NCI-H82 treated with DMSO at 0.1 percent for 48 hours (cell line): ENCODE data around the gene PCDH12.
A peak's percentile ranks its signal among the peaks of the same experiment; 100 is the strongest.

Experiments used
- DNase-seq: peaks from one replicate; lab custom pipeline; 2025; ENCODE audit not compliant: unreplicated experiment; lab: John Stamatoyannopoulos, UW

Gene PCDH12

DNA sequence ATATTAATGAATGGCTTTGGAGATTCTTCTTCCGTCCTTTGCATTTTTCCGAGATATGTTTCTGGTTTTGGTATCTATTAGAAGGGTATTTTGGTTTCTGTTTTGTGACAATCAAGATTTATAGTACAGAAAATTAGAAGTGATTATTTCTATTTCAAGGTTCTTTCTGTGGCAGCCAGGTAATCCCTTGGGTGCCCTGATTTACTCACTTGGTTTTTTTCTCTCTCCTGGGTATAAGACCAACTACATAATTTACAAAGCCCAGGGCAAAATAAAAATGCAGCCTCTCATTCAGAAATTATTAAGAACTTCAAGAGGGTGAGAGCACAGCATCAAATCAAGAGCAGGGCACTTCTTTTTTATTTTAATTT lies 8.9 kb upstream of the PCDH12 start:
- DNase-seq: no peak

DNA sequence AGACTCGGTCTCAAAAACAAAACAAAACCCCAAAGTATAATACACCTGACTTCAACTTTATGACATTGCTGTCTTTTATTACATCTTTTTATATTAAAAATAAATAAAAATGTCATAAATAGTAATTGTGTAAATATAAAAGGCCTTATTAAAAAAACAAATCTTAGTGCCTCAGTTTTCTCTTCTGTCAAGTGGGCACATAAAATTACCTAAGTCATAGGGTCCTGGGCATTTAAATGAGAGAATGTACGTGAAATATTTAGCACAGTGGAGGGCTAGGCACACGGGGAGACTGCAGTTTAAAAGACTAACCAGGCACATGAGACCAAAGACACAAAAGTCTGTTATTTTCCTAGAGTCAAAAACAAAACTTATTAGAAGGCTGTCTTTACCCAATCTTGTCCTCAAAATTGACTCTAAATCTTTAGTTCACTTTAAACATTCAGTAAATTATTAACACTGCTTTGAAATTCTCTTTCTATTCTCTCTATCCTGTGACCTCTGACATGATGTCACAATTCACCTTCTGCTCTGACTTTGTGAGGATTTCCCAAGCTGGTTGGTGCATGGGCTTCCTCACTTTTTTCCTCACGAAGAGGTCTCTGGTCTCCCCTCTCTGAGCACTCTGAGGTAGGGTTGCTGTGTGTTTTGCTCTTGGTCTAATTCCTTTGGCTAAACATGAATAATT lies 8.4 kb upstream of the PCDH12 start:
- DNase-seq: no peak

DNA sequence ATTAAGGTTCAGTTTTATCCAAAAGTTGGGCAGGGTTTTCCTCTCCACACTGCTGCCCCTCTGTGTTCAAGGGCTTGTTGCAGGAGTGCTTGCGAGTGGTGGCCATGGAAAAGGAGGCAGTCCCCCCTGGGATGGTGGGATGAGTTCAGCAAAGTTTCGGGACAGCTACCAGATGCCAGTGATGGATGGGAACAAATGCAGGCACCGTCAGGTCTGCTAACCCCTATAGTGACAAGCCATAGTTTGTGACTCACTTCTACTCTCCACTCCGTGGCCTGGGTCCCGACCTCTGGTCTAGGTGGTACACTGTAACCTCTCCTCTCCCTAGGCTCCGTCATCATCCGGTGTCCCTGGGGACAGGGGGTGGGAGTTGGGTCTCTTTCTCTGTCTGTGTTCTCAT lies 7.1 kb upstream of the PCDH12 start:
- no peak for DNase-seq

DNA sequence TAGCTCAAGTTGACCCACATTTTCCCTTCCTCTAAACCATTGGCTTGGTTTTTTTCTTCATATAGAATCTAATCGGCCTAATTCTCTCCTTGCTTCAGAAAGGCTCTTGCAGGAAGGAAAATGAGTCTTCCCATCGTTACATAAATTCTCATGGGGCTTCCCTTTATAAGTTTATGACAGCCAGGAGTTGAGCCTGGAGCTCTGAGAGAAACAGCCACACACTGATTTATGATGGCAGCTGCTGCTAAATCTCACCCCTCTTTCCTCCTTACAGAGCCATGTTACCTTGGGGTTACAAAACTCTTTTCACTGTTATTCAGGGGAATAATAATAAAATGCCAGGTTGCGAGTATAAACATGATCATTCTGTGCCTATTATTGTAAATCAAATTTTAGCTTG lies 5.7 kb upstream of the PCDH12 start:
- no peak for DNase-seq

DNA sequence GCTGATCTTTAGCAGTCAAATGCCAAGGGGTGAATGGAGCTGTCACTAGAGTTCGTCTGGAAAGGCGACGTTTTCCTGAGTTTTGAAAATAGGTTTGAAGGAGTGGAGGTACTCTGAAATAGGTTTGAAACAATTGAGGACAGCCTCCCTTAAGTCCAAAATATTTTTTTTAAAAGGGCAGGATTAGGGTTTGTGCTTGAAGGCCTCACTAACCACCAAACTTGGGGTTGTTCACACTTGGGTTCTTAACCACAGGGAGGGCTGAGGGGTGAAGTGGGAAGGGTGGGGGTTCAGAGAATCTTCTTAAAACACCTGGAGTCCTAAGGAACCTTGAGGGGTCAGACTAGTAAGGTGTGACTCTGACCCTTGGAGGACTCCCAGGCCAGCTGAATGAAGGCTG lies 3.5 kb upstream of the PCDH12 start:
- DNase-seq: no peak

DNA sequence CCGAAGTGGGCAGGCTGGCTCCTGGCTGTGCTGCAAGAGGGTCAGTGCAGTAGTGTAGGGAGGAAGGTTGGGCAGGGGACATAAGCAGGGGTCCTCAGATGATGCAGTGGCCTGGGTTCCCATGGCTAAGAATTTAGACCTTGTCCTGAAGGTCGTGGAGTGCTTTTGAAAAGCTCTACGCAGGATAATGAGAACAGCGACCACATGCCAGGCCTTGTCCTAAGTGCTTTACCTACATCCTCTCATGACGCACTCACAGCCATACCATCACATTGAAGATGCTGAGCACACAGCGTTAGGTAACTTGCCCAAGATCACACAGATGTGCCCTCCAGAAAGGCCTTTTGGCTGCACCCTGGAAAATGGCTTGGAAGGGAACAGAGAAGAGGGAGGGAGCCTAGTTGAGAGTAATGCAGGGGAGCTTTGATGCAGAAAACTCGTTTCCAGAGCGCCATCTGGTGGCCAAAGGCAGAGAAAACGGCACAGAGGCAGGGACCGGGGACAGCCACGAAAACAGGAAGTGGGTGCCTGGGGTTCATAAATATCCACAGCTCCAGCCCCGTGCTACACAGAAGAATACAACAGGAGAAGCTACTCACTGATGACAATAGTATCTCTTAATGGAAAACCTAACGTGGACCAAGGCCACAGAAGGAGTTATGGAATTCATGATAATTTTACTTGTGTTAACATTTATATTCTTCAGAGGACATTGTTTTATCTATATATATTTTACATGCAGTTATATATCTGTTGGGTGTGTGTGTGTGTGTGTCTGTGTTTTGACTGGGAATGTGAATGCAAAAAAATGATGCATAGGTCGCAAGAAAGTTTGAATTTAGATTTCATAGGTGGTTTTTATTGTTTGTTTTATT lies 2.7 kb upstream of the PCDH12 start:
- peak; percentile 19 for DNase-seq

DNA sequence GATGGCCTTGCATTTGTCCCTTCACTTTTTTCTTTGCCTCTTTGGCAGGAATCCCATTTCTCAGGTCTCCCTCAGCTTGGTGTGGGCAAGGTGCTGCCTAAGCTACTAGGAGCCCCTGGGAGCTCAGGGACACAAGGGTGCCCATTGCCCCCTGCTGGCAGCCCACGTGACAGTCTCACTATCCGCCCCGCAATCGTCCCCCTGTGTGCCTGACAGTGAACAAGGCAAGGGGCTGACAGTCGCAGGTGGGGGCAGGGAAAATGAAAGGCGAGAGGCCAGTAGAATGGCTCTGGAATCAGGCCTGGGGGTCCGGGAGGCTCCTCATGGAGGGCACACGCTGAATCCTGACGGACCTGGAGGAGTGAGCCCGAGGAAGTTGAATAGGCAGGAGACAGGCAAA lies 2.0 kb upstream of the PCDH12 start:
- DNase-seq: no peak

DNA sequence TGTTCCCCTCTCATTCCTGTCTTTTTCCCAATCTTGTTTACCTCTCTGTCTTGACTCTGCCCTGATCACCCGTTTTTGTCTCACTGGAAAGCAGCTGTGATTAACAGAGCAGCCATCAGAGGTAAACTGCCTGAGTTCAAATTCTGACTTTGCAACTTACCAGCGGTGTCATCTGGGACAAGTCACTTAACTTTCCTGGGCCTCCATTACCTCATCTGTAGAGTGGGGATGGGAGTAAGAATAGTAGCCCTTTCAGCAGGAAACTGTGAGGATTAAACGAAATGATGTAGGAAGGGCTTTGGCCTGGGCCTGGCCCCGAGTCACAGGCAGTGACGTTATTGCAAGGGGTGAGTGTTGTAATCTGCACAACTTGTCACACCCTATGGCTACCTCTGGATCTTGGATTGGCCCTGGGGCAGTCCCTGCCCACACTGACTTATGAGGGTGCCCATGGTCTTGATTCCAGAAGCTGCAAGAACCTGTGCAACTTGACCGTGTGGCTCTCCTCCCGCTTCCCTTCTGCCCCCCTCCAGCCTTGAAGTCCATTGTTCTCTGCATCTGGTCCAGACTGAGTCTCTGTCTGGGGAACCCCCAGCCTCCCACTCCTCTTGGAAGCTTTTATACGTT lies 657 bp upstream of the PCDH12 start:
- DNase-seq: no peak

DNA sequence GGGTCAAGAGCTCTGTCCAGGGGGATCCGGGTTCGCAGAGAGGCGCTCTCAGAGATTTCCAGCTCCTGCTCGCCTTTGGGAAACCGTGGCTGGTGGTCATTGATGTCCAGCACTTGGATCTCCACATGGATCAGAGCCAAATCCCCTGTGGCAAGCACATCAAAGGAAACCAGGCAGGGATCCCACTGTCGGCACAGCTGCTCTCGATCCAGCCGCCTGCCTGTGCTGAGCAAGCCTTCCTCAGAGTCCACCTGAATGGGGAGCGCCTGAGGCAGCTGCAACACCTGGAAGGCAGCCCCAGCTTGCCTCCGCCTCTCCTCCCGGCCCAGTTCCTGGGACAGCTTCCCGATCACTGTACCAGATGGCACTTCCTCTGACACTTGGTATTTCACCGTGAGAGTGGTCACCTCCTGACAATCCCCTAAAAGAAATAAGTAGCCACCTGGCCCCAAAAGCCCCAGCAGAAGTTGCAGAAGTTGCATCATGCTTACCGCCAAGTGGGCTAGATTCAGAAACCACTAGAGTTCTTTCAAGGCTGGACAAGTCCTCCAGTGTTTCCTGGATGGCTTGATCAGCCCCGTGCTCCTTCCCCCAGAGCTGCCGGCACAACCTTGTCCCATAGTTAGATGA lies 520 bp downstream of the PCDH12 start:
- no peak for DNase-seq

DNA sequence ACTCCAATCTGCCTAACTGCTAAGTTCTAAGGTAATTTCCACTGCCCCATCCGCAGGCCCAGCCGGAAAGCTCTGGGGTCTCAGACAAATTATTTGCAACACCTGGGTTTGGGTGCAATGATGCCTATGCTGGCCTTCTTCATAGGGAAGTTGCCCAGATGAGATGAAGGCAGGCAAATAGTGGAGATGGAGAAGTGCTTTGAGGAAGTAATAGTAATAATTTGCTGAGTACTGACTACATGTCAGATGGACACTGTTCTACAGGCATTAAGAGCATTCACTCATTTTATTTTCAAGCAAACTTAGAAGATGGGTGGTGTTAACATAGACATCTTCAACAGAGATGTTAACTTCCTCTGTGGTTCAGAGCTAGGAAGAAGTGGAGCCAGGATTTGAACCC lies 3.8 kb downstream of the PCDH12 start:
- DNase-seq: no peak

DNA sequence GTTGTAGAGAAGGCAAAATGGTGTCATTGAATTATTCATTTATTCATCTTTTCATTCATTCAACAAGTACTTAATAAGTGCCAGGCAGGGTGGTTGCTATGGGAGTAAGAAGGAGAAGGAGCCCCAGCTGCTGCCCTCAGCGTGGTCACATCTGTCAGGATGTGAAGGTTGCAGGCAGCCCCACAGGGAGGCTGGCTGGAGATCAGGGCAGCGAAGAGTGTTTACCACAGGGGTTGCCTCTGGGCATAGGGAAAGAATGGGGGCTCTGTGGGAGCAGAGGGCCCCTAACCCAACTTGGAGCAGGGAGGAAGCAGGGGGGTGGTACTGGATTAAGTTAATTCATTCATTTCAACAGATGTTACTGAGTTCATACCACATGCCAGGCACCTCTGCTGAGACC lies 6.0 kb downstream of the PCDH12 start:
- DNase-seq: no peak

DNA sequence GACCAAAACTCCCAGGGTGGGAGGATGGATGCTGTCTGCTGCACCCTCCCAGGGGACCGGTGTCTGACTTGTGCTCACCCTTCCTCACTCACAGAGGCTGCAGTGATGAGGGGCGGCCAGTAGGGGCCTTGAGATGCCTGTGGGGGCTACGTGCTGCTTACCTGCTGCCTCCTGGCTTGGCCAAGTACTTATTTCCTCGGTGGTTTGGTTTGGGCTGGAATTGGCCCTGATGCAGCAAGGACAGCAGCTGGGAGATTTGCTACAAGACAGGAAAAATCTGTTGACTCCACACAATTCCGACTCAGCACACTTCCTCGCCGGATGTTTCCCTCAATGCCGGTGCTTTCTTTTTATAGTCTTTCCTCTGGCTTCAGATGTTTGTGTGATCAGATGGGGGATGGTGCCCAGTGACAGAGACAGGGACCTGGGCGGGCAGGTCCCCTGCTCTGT lies 6.6 kb downstream of the PCDH12 start:
- no peak for DNase-seq

DNA sequence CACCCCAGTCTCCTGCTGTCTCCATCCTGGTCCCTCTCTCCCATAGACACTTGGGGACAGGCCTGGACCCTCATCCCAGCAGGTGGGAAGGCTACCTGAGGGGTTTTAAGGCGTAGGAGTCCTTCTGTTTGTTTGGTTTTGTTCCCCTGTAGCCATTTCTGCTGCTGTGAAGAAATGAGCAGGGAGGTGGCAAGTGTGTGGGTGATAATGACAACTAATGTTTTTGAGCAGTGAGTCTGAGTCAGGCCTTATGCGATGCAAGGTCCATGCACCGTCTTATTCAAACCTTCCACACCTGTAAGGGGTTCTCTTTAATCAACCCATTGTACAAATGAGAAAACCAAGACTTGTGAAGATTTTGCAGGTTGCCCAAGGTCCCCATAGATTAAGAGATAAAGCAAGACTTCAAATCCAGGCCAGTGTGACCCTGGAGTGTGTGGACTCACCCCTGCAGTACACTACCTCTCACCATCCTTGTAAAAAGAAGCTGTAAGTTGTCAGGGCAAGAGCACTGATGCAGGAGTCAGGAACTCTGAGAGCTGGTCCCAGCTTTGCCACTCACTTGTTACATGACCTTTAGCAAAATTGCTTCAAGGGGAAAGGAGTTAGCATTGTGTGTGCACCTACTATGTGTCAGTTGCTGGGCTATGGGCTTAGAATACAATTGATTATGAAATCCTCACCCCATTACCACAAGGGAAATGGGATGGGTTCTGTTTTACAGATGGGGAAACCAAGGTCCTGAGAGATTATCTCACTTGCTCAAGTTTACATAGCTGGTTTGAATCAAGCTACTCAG lies 7.6 kb downstream of the PCDH12 start:
- no peak for DNase-seq

DNA sequence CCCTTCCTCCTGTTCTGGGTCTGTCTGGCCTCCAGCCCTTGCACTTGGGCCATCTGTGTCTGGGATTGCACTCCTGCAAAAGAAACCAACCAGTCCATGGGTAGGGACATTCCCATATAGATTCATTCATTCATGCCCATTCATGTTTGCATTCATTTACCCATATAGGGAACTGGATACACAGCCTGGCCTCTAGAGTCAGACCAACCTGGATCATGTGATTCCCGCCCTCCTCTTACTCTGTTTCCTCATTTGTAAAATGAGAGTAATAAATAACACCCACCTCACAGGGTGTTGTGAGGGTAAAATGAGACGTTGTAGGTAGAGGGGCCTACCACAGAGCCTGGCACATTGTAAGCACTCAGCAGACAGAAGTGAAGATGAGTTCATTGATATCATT lies 8.5 kb downstream of the PCDH12 start:
- no peak for DNase-seq

DNA sequence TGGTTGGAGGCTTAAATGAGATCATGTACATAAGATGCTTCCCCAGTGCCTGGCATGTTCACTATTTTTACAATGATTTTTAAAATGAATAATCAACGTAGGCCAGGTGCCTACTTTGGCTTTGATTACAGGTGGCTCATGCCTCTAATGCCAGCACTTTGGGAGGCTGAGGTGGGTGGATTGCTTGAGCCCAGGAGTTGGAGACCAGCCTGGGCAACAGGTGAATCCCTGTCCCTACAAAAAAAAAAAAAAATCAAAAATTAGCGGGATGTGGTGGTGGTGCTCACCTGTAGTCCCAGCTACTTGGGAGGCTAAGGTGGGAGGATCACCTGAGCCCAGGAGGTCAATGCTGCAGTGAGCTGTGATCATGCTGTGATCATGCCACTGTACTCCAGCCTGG lies 9.2 kb downstream of the PCDH12 start:
- DNase-seq: no peak

DNA sequence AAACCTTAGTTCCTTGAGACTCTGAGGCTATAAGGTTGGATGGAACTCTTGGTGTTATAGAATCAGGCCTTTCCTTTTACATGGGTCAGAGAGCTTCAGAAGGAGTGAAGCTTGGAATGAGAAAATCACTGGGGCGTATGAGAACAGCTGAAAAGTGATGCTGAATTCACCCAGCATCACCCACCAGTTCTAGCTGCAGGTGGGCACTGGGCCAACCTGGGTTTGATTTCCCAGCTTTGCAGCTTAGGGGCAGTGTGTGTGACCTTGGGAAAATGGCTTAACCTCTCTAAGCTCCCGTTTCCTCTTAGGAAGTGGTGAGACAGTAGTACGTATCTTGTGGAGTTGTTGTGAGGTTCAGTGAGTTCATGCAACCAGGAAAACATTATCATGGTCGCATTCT lies 10.7 kb downstream of the PCDH12 start:
- DNase-seq: no peak

DNA sequence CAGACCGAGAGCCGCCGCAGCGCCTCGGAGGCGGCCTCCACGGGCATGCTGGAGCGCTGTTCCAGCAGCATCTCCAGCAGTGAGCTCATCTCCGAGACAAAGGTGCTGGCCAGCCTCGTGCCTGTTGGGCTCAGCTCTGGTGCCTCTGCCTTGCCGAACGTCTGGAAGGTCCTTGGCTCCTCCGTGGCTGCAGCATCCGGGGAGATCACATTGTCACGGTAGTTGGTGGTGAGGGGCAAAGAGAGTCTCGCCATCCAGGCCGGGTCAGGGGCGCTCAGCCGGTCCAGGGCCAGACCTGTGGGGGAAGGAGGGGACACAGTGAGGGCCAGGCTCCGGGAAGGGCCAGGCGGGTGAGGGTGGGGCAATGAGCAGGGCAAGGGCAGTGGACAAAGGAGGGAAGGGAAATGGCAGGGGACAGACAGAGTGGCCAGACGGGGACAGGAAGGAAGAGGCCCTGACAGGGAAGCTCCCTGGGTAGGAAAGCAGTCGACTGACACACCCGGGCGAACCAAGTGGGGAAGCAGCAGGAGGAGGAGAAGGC lies 12.4 kb downstream of the PCDH12 start:
- no peak for DNase-seq

DNA sequence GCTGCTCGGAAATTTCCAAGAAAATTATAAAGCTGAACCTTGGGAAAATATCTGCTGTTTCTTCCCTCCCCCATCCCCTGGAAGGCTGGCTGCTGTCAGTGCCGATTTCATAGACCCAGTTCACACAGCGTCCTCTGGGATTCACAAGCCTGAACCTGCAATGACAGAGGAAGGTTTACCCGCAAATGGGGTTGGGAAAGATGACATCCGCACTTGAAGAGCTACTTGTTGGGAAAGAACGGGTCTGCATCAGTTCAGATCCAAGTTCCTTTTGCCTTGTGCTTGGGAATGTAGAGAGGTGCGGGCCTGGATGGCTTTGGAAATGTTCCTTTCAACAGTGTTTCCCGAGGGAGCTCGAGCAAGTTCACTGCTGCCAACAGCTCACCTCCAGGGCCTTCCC lies 13.9 kb downstream of the PCDH12 start:
- DNase-seq: no peak

DNA sequence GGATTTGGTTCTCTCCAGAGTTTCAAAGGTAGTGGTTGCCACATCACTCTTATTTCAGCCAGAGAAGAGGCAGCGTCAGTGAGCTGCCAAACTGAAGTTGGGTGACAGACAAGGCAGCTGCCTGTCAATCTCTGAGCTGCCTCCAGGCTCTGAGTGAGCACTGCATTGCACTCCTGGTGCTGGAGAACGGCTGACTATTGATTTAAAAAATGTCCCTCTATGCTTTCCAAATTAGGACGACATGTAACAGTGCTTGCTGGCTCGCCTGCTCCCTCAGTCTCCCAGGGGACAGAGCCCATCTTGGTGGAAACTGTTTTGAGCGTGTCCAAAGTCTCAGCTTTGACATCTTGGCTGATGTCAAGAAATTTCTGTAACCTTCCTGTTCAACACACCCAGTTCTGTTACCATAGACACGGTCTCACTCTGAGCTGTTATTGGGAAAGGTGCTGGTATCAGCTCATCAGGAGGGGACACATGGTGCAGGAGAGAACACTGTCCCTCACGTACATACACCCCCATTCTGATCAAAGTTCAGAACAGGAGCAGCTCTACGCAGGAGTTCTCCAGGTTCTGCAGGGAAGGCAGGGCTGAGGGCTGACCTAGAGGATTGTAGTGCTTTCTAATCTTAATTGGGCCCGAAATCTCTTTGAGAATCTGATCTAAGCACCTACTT lies 15.7 kb downstream of the PCDH12 start:
- no peak for DNase-seq

DNA sequence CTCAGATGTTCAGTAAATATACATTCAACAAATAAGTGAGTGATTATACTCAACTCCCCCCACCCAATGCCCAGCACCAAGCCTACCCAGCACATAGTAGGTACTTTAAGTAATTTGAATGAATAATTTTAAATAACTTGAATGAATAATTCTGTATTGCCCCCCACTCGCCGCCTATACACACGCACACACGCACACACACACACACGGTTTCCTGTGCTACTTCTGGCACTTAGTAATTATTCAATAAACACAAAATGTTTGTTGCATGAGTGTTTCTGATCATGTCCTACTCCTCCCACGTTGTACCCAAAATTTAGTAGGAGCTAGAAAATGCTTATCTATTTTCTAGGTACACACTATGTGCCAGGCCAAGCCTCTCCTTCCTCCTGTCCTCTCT lies 16.2 kb downstream of the PCDH12 start:
- DNase-seq: no peak
